Prostate gland (tissue), 2 donors: ENCODE results near the gene CYB561D2. TPM values are rescaled to one million over a fixed set of nuclear protein-coding genes. Genes with fewer than 3 reads are reported as not detected.

Experiments
- DNase-seq: peaks from one replicate; pipeline ENCODE4 v3.0.0-alpha.2; 2019; ENCODE audit warnings: low spot score
- H3K27ac ChIP-seq, 2 donors: fragments of 200-600 bp; sonication (generic); 2 replicates each; pipeline ENCODE4 v1.5.1; 2017 to 2019
- H3K27me3 ChIP-seq: fragments of 200-600 bp; sonication (generic); replicated peaks from 2 replicates; pipeline ENCODE4 v1.5.1; 2019; ENCODE audit not compliant: insufficient read depth
- H3K36me3 ChIP-seq, 2 donors: fragments of 200-600 bp; sonication (generic); 1 replicate in 1 of 2; 2 replicates in 1 of 2; pipeline versions ENCODE4 v1.5.1 to v1.8.1; 2017 to 2019
- H3K4me1 ChIP-seq: fragments of 200-600 bp; sonication (generic); replicated peaks from 2 replicates; pipeline ENCODE4 v1.5.1; 2019
- H3K4me3 ChIP-seq, 2 donors: fragments of 200-600 bp; sonication (generic); 2 replicates each; pipeline ENCODE4 v1.5.1; 2017 to 2019
- H3K9me3 ChIP-seq: fragments of 200-600 bp; sonication (generic); 2 replicates; pipeline ENCODE4 v1.5.1; 2017
- POLR2A ChIP-seq: fragments of 450-650 bp; IDR thresholded peaks from one replicate; pipeline ENCODE4 v1.6.1; 2016; ENCODE audit warnings: antibody characterized with exemption, mild to moderate bottlenecking
- POLR2AphosphoS5 ChIP-seq: sonication (generic); formaldehyde crosslinking; IDR thresholded peaks from one replicate; pipeline ENCODE4 v1.6.1; 2017; ENCODE audit warnings: antibody characterized with exemption
- WGBS: methylation state at CpG from one replicate; pipeline ENCODE4 v1.1.5; 2018; 5-methylcytosine and 5-hydroxymethylcytosine counted together
- intact Hi-C: fragments of 100-400 bp; cut with DNase I; formaldehyde crosslinking; loops from one replicate; pipeline ENCODE4 v1.14.2; 2022
- total RNA-seq, 2 donors: library from RNA; depleted of rRNA; stranded (reverse); fragments of >200 nt; gene quantifications; one replicate each; pipeline ENCODE4 v1.1.0, GENCODE V29; 2016
- TF ChIP-seq, protein P1 (sequence below), 4 experiments: fragments of 200-600 bp in 2 of 4; fragments of 450-650 bp in 2 of 4; sonication (generic) in 2 of 4; IDR thresholded peaks; 1 replicate in 3 of 4; 2 replicates in 1 of 4; pipeline ENCODE4 v1.5.1; 2016 to 2019; ENCODE audit warnings: antibody characterized with exemption in 4 of 4, mild to moderate bottlenecking in 2 of 4, moderate library complexity in 2 of 4

CYB561D2 gene
- total RNA-seq, 2 donors from 2014 or later, result 33.2 to 39.9 TPM

DNA sequence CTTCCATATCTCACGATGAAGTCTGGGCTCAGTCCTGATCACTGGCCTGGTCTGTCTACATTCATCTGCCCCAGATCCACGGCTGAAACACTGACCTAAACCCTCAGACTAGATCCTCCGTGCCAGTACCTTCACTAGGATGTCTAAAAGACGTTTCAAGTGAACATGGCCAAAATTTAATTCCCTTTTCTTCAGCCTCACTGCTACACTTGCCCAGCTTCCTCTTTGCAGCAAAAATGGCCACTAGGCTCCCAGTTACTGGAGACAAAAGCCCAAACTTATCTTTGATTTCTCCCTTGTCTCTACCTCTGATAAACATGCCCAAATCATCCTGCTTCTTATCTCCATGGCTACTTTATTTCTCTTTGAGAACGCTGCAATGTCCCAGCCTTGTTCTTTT, 11.7 kb upstream of the CYB561D2 start:
- H3K4me3 ChIP-seq, result no peak overlapping the region
- peaks cover 26% of the 10 kb centered on the region for H3K4me1 ChIP-seq
- 82% methylated on average over 5 of the region's 5 CpGs for WGBS

DNA sequence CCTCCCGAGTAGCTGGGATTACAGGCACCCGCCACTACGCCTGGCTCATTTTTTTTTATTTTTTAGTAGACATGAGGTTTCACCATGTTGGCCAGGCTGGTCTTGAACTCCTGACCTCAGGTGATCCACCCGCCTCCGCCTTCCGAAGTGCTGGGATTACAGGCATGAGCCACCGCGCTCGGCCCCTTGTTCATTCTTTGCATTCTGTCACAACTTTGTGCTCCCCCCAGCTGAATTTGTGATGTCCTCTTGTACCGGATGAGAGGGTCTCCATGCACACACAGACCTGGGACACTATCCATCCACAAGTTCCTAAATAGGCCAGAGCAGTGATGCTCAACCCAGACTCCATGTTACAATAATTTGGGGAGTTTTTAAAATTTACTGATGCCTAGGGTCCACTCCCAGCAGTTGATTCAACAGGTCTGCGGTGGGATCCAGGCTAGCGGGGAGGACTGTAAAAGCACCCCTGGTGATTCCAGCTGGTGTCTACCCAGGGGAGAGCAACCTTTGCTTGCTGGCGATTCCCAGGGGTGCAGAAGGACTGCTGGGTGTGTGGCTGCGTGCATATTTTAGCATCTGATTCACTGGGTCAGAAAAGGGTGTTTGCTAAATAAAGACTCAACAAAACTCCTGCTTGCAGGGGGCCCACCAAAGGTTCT, 11.0 kb upstream of the CYB561D2 start:
- intact Hi-C loops, result loop anchor here (10.0 kb wide), 1 partner anchor 1065 kb away; no protein-coding TSS in a partner anchor
- DNase-seq, result no peak
- no peaks in the 10 kb centered on the region for H3K27me3 ChIP-seq
- no peak overlapping the region for H3K27ac ChIP-seq
- peak overlapping the region in 1 of 2 donors; percentile 31 for H3K4me3 ChIP-seq
- WGBS, result 93% methylated on average over 14 of the region's 14 CpGs
- H3K4me1 ChIP-seq, result peaks cover 23% of the 10 kb centered on the region
- TF ChIP-seq POLR2AphosphoS5, result no peak
- H3K9me3 ChIP-seq, result no peaks in the 10 kb centered on the region
- H3K36me3 ChIP-seq, result no peaks in the 10 kb centered on the region

More for the DNA sequence above, 11.7 kb upstream of the CYB561D2 start:
- H3K27ac ChIP-seq, result peak overlapping the region in 1 of 2 donors; percentile 95
- intact Hi-C loops, result no loop called here
- no peaks in the 10 kb centered on the region for H3K27me3 ChIP-seq
- no peaks in the 10 kb centered on the region for H3K36me3 ChIP-seq
- no peak for DNase-seq
- TF ChIP-seq POLR2AphosphoS5, result no peak
- TF ChIP-seq, protein P1, sequence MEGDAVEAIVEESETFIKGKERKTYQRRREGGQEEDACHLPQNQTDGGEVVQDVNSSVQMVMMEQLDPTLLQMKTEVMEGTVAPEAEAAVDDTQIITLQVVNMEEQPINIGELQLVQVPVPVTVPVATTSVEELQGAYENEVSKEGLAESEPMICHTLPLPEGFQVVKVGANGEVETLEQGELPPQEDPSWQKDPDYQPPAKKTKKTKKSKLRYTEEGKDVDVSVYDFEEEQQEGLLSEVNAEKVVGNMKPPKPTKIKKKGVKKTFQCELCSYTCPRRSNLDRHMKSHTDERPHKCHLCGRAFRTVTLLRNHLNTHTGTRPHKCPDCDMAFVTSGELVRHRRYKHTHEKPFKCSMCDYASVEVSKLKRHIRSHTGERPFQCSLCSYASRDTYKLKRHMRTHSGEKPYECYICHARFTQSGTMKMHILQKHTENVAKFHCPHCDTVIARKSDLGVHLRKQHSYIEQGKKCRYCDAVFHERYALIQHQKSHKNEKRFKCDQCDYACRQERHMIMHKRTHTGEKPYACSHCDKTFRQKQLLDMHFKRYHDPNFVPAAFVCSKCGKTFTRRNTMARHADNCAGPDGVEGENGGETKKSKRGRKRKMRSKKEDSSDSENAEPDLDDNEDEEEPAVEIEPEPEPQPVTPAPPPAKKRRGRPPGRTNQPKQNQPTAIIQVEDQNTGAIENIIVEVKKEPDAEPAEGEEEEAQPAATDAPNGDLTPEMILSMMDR (IDR thresholded peaks at IDR 0.05), result no peak
- TF ChIP-seq POLR2A, result no peak
- H3K9me3 ChIP-seq, result no peaks in the 10 kb centered on the region

DNA sequence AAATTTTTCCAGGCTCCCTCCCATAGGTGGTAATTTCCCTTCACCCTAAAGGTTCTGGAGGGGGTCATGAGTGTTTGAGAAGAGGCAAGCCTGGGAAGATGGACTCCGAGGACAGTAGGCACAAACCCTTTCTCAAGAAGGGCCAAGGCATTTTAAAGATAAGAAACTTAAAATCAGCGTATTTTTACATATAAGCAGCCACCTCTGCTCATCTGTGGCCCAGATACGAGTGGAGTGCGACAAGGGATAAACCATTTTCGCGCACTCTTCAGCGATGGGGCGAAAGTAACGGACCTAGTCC, 10.6 kb upstream of the CYB561D2 start:
- intact Hi-C loops, result loop anchor here (10.0 kb wide), 1 partner anchor 1065 kb away; no protein-coding TSS in a partner anchor

DNA sequence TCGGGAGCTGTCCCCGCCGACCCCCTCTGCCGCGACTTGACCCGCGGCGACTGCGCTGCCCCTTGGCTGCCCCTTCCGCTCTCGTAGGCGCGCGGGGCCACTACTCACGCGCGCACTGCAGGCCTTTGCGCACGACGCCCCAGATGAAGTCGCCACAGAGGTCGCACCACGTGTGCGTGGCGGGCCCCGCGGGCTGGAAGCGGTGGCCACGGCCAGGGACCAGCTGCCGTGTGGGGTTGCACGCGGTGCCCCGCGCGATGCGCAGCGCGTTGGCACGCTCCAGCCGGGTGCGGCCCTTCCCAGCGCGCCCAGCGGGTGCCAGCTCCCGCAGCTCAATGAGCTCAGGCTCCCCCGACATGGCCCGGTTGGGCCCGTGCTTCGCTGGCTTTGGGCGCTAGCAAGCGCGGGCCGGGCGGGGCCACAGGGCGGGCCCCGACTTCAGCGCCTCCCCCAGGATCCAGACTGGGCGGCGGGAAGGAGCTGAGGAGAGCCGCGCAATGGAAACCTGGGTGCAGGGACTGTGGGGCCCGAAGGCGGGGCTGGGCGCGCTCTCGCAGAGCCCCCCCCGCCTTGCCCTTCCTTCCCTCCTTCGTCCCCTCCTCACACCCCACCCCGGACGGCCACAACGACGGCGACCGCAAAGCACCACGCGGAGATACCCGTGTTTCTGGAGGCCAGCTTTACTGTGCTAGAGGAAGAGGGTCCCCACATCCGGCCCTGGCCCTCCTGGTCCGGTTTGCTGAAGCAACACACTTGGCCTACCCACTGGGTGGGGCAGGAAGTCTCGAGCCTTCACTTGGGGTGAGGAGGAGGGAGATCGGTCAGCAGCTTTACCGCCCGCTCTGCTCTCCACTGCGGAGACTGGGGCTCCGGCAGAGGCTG, 10.0 kb upstream of the CYB561D2 start, which contains the start of gene RASSF1:
Gene RASSF1 (minus strand): TSS at position 389 of the 882 bp plus-strand sequence. CDS start 31 bp downstream, at position 358.
- Histone ChIP-seq H3K36me3 (no peaks in the 10 kb centered on the region), H3K4me1 (peaks cover 15% of the 10 kb centered on the region), H3K9me3 (no peaks in the 10 kb centered on the region), H3K27me3 (no peaks in the 10 kb centered on the region), H3K27ac (peak within 1 kb of the TSS; percentile 36 to 42), H3K4me3 (peak within 1 kb of the TSS; percentile 28 to 31)
- TF ChIP-seq POLR2AphosphoS5 (no peak), POLR2A (no peak)
- TF ChIP-seq, protein P1 (IDR thresholded peaks at IDR 0.05), result no peak
- intact Hi-C loops, result loop anchor here (10.0 kb wide), 1 partner anchor 1064 kb away; no protein-coding TSS in a partner anchor
- WGBS, result 18% methylated on average over 76 of the region's 85 CpGs
- DNase-seq, result no peak

More for the DNA sequence above, 10.6 kb upstream of the CYB561D2 start:
- no peaks in the 10 kb centered on the region for H3K36me3 ChIP-seq
- no peak for DNase-seq
- no peaks in the 10 kb centered on the region for H3K9me3 ChIP-seq
- peak overlapping the region; percentile 36 to 42 for H3K27ac ChIP-seq
- peak overlapping the region; percentile 28 to 31 for H3K4me3 ChIP-seq
- WGBS, result 63% methylated on average over 9 of the region's 9 CpGs
- TF ChIP-seq POLR2AphosphoS5, result no peak
- TF ChIP-seq, protein P1 (IDR thresholded peaks at IDR 0.05), result no peak
- no peak for TF ChIP-seq POLR2A
- H3K27me3 ChIP-seq, result no peaks in the 10 kb centered on the region
- peaks cover 19% of the 10 kb centered on the region for H3K4me1 ChIP-seq

DNA sequence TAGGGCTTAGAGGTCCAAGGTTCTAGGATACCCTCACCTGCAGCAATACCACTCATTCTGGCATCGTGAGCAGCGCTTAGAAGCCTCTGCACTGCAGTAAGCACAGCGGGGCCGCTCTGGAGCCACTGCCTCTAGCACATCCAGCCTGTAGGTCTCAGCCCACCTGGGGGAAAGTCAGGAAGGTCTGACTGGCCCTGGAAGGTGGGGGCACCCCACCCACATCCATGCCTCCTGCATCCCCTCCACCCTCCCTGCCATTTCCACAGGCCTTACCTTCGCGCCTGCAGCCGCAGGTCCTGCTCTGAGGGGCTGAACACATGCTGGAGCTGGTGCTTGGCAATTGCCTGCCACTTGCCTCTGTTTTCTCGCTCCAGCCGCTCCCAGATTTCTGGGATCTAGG, 9.1 kb upstream of the CYB561D2 start:
- Histone ChIP-seq H3K9me3 (no peaks in the 10 kb centered on the region), H3K4me1 (peaks cover 8% of the 10 kb centered on the region), H3K4me3 (no peak overlapping the region), H3K36me3 (no peaks in the 10 kb centered on the region), H3K27ac (no peak overlapping the region), H3K27me3 (no peaks in the 10 kb centered on the region)
- 91% methylated on average over 9 of the region's 9 CpGs for WGBS
- TF ChIP-seq POLR2AphosphoS5 (no peak), POLR2A (no peak)
- TF ChIP-seq, protein P1 (IDR thresholded peaks at IDR 0.05), result no peak
- intact Hi-C loops, result loop anchor here (10.0 kb wide), 1 partner anchor 1063 kb away; no protein-coding TSS in a partner anchor
- DNase-seq, result no peak
